GM12873 (cell line): Measurements from ENCODE around the gene C21orf58.

ENCODE experiments used
- CTCF ChIP-seq: IDR thresholded peaks from 2 replicates; pipeline ENCODE4 v1.5.1; 2012; ENCODE audit warnings: low read depth, mild to moderate bottlenecking, moderate library complexity, low read length, control low read depth; ENCODE audit not compliant: insufficient read depth; ENCODE audit errors: missing control alignments

Gene C21orf58

GRCh38 chr21:46366091-46366490, 42.4 kb upstream of the C21orf58 start:
- no peak for TF ChIP-seq CTCF

- TF ChIP-seq CTCF, result no peak
These were observed 40.0 kb upstream of the C21orf58 start for GRCh38 chr21:46363698-46364097.

GRCh38 chr21:46362946-46363345, 39.3 kb upstream of the C21orf58 start:
- no peak for TF ChIP-seq CTCF

- no peak for TF ChIP-seq CTCF
These were observed 38.3 kb upstream of the C21orf58 start for GRCh38 chr21:46361935-46362334.

- no peak for TF ChIP-seq CTCF
These were observed 37.5 kb upstream of the C21orf58 start for GRCh38 chr21:46361176-46361575.

GRCh38 chr21:46357684-46358425, 34.2 kb upstream of the C21orf58 start:
- no peak for TF ChIP-seq CTCF

GRCh38 chr21:46357335-46357604, 33.6 kb upstream of the C21orf58 start:
- TF ChIP-seq CTCF, result no peak
